Body of pancreas (tissue), 4 donors: ENCODE results near the gene HECTD1.

Source experiments
- CTCF ChIP-seq, 7 experiments: fragments of 450-650 bp in 4 of 7; fragments of 200-600 bp in 3 of 7; sonication (generic) in 3 of 7; IDR thresholded peaks; one replicate each; pipeline ENCODE4 v1.5.1; 2016 to 2019; ENCODE audit warnings: antibody characterized with exemption in 7 of 7
- POLR2A ChIP-seq, 3 donors: fragments of 450-650 bp; IDR thresholded peaks; one replicate each; pipeline ENCODE4 v1.6.1; 2016; ENCODE audit warnings: antibody characterized with exemption in 3 of 3, mild to moderate bottlenecking in 2 of 3

DNA sequence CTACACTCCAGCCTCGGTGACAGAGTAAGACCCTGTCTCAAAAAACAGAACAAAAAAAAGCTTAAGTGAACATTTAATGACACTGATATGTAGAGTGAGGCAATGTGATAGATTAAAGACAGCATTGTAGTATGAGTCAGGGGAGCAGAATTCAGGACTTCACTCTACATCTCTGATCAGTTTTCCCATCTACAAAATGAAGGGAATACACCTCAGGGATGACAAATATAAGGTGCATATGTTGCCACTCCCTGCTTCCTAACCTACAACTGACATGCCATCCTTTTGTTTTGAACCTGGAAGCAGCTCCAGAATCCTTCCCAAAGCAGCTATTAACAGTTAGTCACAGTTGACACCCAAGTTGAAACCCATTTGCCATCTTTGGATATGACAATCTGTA lies 150.6 kb downstream of the HECTD1 start:
- no peak for TF ChIP-seq CTCF (IDR thresholded peaks at IDR 0.05)
- TF ChIP-seq POLR2A (IDR thresholded peaks at IDR 0.05), result no peak
